Measurements from ENCODE around the gene ZWILCH. TPM values are rescaled to one million over a fixed set of nuclear protein-coding genes. Genes with fewer than 3 reads are reported as not detected.

The ZWILCH gene
- total and polyA plus RNA-seq, 9 of the 15 experiments (the other 6 are each of a cell fraction or from before 2014, with no cell fraction given): 32.8 to 94.2 (median 52.1) TPM

GRCh38 chr15:66484539-66485112 lies 20.5 kb upstream of the ZWILCH start (continued):
- no peak for TF ChIP-seq MEIS2 (IDR thresholded peaks at IDR 0.05; ENCODE audit: partially characterized antibody)
- TF ChIP-seq, protein P1, sequence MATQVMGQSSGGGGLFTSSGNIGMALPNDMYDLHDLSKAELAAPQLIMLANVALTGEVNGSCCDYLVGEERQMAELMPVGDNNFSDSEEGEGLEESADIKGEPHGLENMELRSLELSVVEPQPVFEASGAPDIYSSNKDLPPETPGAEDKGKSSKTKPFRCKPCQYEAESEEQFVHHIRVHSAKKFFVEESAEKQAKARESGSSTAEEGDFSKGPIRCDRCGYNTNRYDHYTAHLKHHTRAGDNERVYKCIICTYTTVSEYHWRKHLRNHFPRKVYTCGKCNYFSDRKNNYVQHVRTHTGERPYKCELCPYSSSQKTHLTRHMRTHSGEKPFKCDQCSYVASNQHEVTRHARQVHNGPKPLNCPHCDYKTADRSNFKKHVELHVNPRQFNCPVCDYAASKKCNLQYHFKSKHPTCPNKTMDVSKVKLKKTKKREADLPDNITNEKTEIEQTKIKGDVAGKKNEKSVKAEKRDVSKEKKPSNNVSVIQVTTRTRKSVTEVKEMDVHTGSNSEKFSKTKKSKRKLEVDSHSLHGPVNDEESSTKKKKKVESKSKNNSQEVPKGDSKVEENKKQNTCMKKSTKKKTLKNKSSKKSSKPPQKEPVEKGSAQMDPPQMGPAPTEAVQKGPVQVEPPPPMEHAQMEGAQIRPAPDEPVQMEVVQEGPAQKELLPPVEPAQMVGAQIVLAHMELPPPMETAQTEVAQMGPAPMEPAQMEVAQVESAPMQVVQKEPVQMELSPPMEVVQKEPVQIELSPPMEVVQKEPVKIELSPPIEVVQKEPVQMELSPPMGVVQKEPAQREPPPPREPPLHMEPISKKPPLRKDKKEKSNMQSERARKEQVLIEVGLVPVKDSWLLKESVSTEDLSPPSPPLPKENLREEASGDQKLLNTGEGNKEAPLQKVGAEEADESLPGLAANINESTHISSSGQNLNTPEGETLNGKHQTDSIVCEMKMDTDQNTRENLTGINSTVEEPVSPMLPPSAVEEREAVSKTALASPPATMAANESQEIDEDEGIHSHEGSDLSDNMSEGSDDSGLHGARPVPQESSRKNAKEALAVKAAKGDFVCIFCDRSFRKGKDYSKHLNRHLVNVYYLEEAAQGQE (IDR thresholded peaks at IDR 0.05; ENCODE audit: borderline replicate concordance): no peak
- TF ChIP-seq, protein P1 (CRISPR knock-in tag; IDR thresholded peaks at IDR 0.05; ENCODE audit: low read depth): no peak
- no peak for TF ChIP-seq ZNF592 (IDR thresholded peaks at IDR 0.05)
